Common myeloid progenitor, CD34-positive (primary cell): ENCODE measurements around the gene MSI2.

ENCODE experiments used
- CTCF ChIA-PET: fragments of 350-600 bp; sonication (Branson Sonifier 250); formaldehyde crosslinking; loops from one replicate; lab custom pipeline; 2021; ENCODE audit warnings: antibody characterized with exemption; lab: Charles Lee
- POLR2A ChIA-PET: fragments of 350-600 bp; sonication (Branson Sonifier 250); formaldehyde crosslinking; loops from one replicate; lab custom pipeline; 2021; ENCODE audit warnings: antibody characterized with exemption; lab: Charles Lee
- DNase-seq, 3 donors: peaks; one replicate each; pipeline versions ENCODE4 v3.0.0 to v3.0.0-alpha.2; 2013
- H3K27ac ChIP-seq, 2 experiments: 1 replicate in 1 of 2; 2 replicates in 1 of 2; pipeline ENCODE4 v1.7.0; 2013; ENCODE audit warnings: inconsistent platforms in 2 of 2, low read length in 2 of 2, mild to moderate bottlenecking in 2 of 2, low read depth in 1 of 2, moderate library complexity in 1 of 2; ENCODE audit not compliant: severe bottlenecking in 2 of 2, insufficient read depth in 1 of 2, poor library complexity in 1 of 2
- H3K27me3 ChIP-seq, 5 experiments: replicated peaks in 2 of 5; 1 replicate in 3 of 5; 2 replicates in 2 of 5; pipeline versions ENCODE4 v1.6.1 to v1.7.0; 2013; ENCODE audit warnings: low read length in 4 of 5, mild to moderate bottlenecking in 2 of 5, moderate library complexity in 2 of 5, inconsistent platforms in 1 of 5; ENCODE audit not compliant: insufficient read depth in 5 of 5, control insufficient read depth in 4 of 5
- H3K36me3 ChIP-seq, 4 experiments: 1 replicate in 2 of 4; 2 replicates in 2 of 4; pipeline versions ENCODE4 v1.6.1 to v1.7.0; 2013; ENCODE audit warnings: low read length in 3 of 4, control low read depth in 1 of 4, mild to moderate bottlenecking in 1 of 4; ENCODE audit not compliant: control insufficient read depth in 4 of 4, insufficient read depth in 4 of 4
- H3K4me1 ChIP-seq, 4 experiments: 1 replicate in 3 of 4; 2 replicates in 1 of 4; pipeline versions ENCODE4 v1.6.1 to v1.7.1; 2013; ENCODE audit warnings: low read length in 3 of 4, mild to moderate bottlenecking in 3 of 4, control low read depth in 1 of 4, inconsistent platforms in 1 of 4, moderate library complexity in 1 of 4; ENCODE audit not compliant: control insufficient read depth in 4 of 4, insufficient read depth in 4 of 4; ENCODE audit errors: control extremely low read depth in 1 of 4
- H3K4me3 ChIP-seq, 7 experiments: 1 replicate in 4 of 7; 2 replicates in 3 of 7; pipeline versions ENCODE4 v1.5.1 to v1.7.0; 2013; ENCODE audit warnings: mild to moderate bottlenecking in 7 of 7, low read length in 6 of 7, moderate library complexity in 6 of 7, inconsistent platforms in 2 of 7, low read depth in 2 of 7, control low read depth in 1 of 7; ENCODE audit not compliant: insufficient read depth in 4 of 7, control insufficient read depth in 1 of 7; ENCODE audit errors: extremely low read depth in 1 of 7
- H3K9me3 ChIP-seq, 5 experiments: 1 replicate in 4 of 5; 2 replicates in 1 of 5; pipeline versions ENCODE4 v1.6.1 to v1.7.1; 2013; ENCODE audit warnings: low read length in 4 of 5, mild to moderate bottlenecking in 2 of 5, inconsistent platforms in 1 of 5, low read depth in 1 of 5, moderate library complexity in 1 of 5; ENCODE audit not compliant: control insufficient read depth in 4 of 5, insufficient read depth in 2 of 5; ENCODE audit errors: control extremely low read depth in 1 of 5
- WGBS: methylation state at CpG from one replicate; pipeline ENCODE4 v1.1.5; 2013; ENCODE audit not compliant: insufficient coverage; 5-methylcytosine and 5-hydroxymethylcytosine counted together

The MSI2 gene

GRCh38 chr17:57243171-57243622 is 13.1 kb upstream of the MSI2 start:
- H3K27me3 ChIP-seq: no peaks in the 10 kb centered on the region
- WGBS: 19% methylated on average over 13 of the region's 13 CpGs
- POLR2A ChIA-PET: interaction anchor here (0.8 kb wide), 1 partner anchor 203 kb away, joined by 4 read pairs; no protein-coding TSS in a partner anchor
- no peaks in the 10 kb centered on the region for H3K36me3 ChIP-seq
- H3K4me3 ChIP-seq: no peak overlapping the region
- H3K27ac ChIP-seq: no peak overlapping the region
- H3K4me1 ChIP-seq: peaks cover 3 to 29% (median 26%) of the 10 kb centered on the region in 4 experiments
- CTCF ChIA-PET: interaction anchor here (0.6 to 3.6 kb wide), 52 partner anchors 9 to 590 kb away, joined by 3 to 34 read pairs (median 4); partner anchors contain the start of gene MSI2
- peak; percentile 81 to 89 (median 85) for DNase-seq
- H3K9me3 ChIP-seq: no peaks in the 10 kb centered on the region

DNA sequence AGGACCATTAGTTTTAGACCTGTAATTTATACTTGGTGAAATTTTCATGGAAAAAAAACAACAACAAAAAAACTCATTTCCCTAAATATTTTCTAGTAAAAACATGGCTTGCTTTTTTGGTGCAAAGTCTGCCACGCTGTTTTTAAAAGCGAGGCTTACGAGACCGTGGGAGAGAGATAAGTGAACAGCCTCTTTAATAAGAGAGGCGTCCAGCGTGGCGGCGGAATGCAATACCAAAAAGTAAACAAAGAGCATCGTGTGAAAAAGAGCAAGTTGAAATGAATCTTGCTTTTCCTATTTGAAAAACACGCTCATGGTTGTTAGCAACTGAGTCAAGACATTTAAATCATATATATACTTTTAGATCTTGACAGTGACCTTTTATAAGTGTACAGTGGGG is 10.5 kb upstream of the MSI2 start:
- H3K4me3 ChIP-seq: no peak overlapping the region
- no peak for DNase-seq
- peaks cover 3 to 29% (median 26%) of the 10 kb centered on the region in 4 experiments for H3K4me1 ChIP-seq
- 97% methylated on average over 9 of the region's 10 CpGs for WGBS
- H3K9me3 ChIP-seq: peaks cover 0 to 14% (median 3%) of the 10 kb centered on the region in 5 experiments
- peaks cover 0 to 2% (median 0%) of the 10 kb centered on the region in 4 experiments for H3K36me3 ChIP-seq
- no peaks in the 10 kb centered on the region for H3K27me3 ChIP-seq
- no peak overlapping the region for H3K27ac ChIP-seq
- CTCF ChIA-PET: no interaction called here
- POLR2A ChIA-PET: interaction anchor here (0.6 kb wide), 1 partner anchor 116 kb away, joined by 3 read pairs; no protein-coding TSS in a partner anchor

- Histone ChIP-seq H3K9me3 (peaks cover 0 to 18% (median 3%) of the 10 kb centered on the region in 5 experiments), H3K27ac (no peak overlapping the region), H3K4me1 (peaks cover 3 to 29% (median 26%) of the 10 kb centered on the region in 4 experiments), H3K27me3 (no peaks in the 10 kb centered on the region), H3K4me3 (no peak overlapping the region), H3K36me3 (peaks cover 0 to 2% (median 0%) of the 10 kb centered on the region in 4 experiments)
- DNase-seq: no peak
- POLR2A ChIA-PET: interaction anchor here (0.6 kb wide), 1 partner anchor 115 kb away, joined by 3 read pairs; no protein-coding TSS in a partner anchor
- CTCF ChIA-PET: interaction anchor here (0.9 kb wide), 1 partner anchor 129 kb away, joined by 3 read pairs; no protein-coding TSS in a partner anchor
- WGBS: 100% methylated on average over 1 of the region's 3 CpGs
Measured at GRCh38 chr17:57246257-57246656, 10.1 kb upstream of the MSI2 start.

GRCh38 chr17:57247261-57247660 is 9.1 kb upstream of the MSI2 start:
- CTCF ChIA-PET: interaction anchor here (0.9 kb wide), 1 partner anchor 128 kb away, joined by 3 read pairs; no protein-coding TSS in a partner anchor
- POLR2A ChIA-PET: no interaction called here
- no peak for DNase-seq
- Histone ChIP-seq H3K36me3 (peaks cover 0 to 2% (median 0%) of the 10 kb centered on the region in 4 experiments), H3K27ac (no peak overlapping the region), H3K4me1 (peaks cover 3 to 22% (median 21%) of the 10 kb centered on the region in 4 experiments), H3K9me3 (peaks cover 0 to 22% (median 3%) of the 10 kb centered on the region in 5 experiments), H3K27me3 (no peaks in the 10 kb centered on the region), H3K4me3 (no peak overlapping the region)
- 100% methylated on average over 4 of the region's 6 CpGs for WGBS

- Histone ChIP-seq H3K4me1 (peaks cover 0 to 16% (median 14%) of the 10 kb centered on the region in 4 experiments), H3K4me3 (no peak overlapping the region), H3K27ac (no peak overlapping the region), H3K9me3 (peaks cover 0 to 22% (median 3%) of the 10 kb centered on the region in 5 experiments), H3K36me3 (peaks cover 0 to 2% (median 0%) of the 10 kb centered on the region in 4 experiments), H3K27me3 (no peaks in the 10 kb centered on the region)
- WGBS: 93% methylated on average over 2 of the region's 2 CpGs
- DNase-seq: no peak
- CTCF ChIA-PET: no interaction called here
- POLR2A ChIA-PET: no interaction called here
Measured at GRCh38 chr17:57247913-57248312, 8.4 kb upstream of the MSI2 start.

GRCh38 chr17:57249520-57249919 is 6.8 kb upstream of the MSI2 start:
- peaks cover 0 to 2% (median 0%) of the 10 kb centered on the region in 4 experiments for H3K36me3 ChIP-seq
- peaks cover 0 to 6% (median 3%) of the 10 kb centered on the region in 4 experiments for H3K4me1 ChIP-seq
- H3K27me3 ChIP-seq: no peaks in the 10 kb centered on the region
- H3K27ac ChIP-seq: no peak overlapping the region
- H3K9me3 ChIP-seq: peaks cover 0 to 22% (median 3%) of the 10 kb centered on the region in 5 experiments
- WGBS: no CpG with 5 or more reads among the region's 1 CpG
- POLR2A ChIA-PET: no interaction called here
- no peak for DNase-seq
- H3K4me3 ChIP-seq: no peak overlapping the region
- CTCF ChIA-PET: interaction anchor here (1.0 kb wide), 1 partner anchor 11 kb away, joined by 4 read pairs; no protein-coding TSS in a partner anchor

DNA sequence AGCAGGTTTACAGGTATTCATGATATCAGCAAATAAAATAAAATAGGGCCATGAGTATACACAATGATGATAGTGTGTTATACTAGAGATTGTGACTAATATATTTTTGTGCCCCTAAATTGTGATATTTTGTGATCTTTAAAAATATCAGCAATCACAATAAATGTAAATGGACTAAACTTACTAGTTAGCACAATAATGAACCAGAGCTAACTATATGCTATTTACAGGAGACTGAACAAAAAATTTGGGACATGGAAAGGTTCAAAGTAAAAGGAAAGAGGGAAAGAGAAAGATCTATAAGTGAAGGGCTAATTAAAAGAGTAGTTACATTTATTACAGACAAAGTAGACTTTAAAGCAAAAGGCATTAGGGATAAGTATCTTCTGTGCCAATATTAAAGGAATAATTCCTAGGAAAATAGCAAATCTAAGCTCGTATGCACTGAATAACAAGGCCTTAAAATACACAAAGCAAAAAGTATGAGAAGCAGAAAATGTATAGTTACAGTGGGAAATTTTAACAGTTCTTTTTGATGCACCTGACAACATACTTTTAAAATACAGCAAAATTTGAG is 5.0 kb upstream of the MSI2 start:
- POLR2A ChIA-PET: no interaction called here

More for the DNA sequence above, 5.0 kb upstream of the MSI2 start:
- peaks cover 0 to 22% (median 3%) of the 10 kb centered on the region in 5 experiments for H3K9me3 ChIP-seq
- H3K27ac ChIP-seq: no peak overlapping the region
- peaks cover 0 to 2% (median 0%) of the 10 kb centered on the region in 4 experiments for H3K36me3 ChIP-seq
- peaks cover 0 to 18% (median 7%) of the 10 kb centered on the region in 4 experiments for H3K4me1 ChIP-seq
- WGBS: 100% methylated on average over 1 of the region's 1 CpG
- H3K4me3 ChIP-seq: no peak overlapping the region
- no peaks in the 10 kb centered on the region for H3K27me3 ChIP-seq
- CTCF ChIA-PET: interaction anchor here (1.6 kb wide), 1 partner anchor 8 kb away, joined by 7 read pairs; no protein-coding TSS in a partner anchor
- DNase-seq: no peak
